DMS79 (cell line): ENCODE results near the gene SNCAIP.
"Not testable (repeated sequence)": the region's sequence is repeated elsewhere in the genome, so short reads cannot be mapped to it uniquely, and the experiment has no call there.

Experiments
- DNase-seq: peaks from one replicate; lab custom pipeline; 2025; lab: John Stamatoyannopoulos, UW

The SNCAIP gene

GRCh38 chr5:122468351-122469116 lies 156.5 kb downstream of the SNCAIP start:
- no peak for DNase-seq

DNA sequence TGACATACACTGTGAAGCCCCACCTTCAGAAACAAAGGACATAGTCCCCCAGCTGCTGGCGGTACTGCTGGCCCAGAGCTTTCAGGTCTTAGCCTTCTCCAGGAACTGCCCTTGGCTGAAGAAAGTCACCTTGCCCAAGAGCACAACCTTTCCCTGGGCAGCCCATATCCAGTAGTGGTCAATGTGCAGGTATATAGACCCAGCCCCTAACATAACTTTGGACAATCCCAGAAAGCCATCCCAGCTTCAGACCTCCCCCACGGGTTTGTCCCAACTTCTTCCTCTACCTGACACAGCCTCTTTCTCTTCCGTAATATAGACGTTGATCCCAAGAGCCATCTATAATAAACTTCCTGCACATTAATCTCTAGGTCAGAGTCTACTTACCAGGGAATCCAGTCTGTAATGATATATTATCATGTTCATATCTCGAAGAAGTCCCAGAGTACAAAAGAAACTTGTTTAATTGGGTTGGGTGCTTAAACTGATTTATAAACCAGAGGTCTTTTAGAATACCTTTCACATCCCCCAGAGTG lies 157.4 kb downstream of the SNCAIP start:
- no peak for DNase-seq

DNA sequence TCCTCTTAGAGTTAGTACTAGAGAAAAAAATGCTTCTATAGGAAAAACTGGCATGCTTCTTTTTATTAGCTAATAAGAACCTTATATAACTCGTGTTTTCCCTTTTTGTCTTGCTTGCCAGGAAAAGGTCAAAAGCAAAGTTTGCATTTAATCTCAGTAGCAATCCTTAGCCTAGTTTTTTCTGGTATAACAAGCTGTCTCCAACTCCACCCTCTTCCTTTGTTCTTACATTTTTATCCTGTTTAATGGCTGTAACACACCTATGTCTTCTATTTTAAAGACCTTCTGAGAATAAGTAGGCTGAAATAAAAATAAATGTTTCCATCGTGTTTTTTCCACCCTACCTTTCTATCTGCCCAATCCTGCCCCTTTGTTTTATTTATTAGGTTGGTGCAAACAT lies 158.3 kb downstream of the SNCAIP start:
- DNase-seq = no peak

GRCh38 chr5:122471031-122471751 lies 159.2 kb downstream of the SNCAIP start:
- no peak for DNase-seq

GRCh38 chr5:122471752-122472061 lies 159.7 kb downstream of the SNCAIP start:
- DNase-seq = no peak

GRCh38 chr5:122473138-122473843 lies 161.3 kb downstream of the SNCAIP start:
- no peak for DNase-seq

- no peak for DNase-seq
Measured at GRCh38 chr5:122473941-122474340, 161.9 kb downstream of the SNCAIP start.

- no peak for DNase-seq
Measured at GRCh38 chr5:122478741-122479442, 166.9 kb downstream of the SNCAIP start.

GRCh38 chr5:122480146-122480545 lies 168.1 kb downstream of the SNCAIP start:
- no peak for DNase-seq

DNA sequence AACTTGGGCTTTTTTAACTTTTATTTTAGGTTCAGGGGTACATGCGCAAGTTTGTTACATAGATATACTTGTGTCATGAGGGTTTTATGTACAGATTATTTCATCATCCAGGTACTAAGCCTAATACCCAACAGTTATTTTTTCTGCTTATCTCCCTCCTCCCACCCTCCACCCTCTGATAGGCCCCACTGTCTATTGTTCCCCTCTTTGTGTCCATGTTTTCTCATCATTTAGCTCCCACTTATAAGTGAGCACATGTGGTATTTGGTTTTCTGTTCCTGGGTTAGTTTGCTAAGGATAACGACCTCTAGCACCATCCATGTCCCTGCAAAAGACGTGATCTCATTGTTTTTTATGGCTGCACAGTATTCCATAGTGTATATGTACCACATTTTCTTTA lies 172.1 kb downstream of the SNCAIP start:
- DNase-seq = no peak

- no peak for DNase-seq
Measured at GRCh38 chr5:122485226-122485625, 173.2 kb downstream of the SNCAIP start.

- not testable (repeated sequence) for DNase-seq
Measured at GRCh38 chr5:122486616-122487015, 174.6 kb downstream of the SNCAIP start.

DNA sequence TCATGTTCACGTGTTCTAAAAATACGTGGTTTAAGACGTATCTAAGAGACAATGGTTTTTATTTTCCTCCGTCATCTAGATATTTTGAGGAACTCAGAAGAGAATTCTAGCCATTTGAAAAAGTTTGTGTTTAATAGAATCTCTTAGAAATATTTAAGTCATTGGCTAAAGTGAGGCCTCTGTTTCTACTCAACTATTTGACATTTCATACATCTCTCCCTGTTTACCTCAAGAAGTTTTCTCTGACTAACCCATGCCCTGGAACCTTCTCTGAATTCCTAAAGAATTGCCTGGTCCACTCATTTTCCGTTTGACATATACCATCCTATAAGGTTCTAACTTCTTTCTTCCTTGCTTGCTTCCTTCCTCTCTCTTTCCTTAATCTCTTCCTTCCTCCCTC lies 178.7 kb downstream of the SNCAIP start:
- no peak for DNase-seq

- no peak for DNase-seq
Measured at GRCh38 chr5:122492675-122493074, 180.6 kb downstream of the SNCAIP start.

- DNase-seq = peak; percentile 74
Measured at GRCh38 chr5:122493091-122494021, 181.3 kb downstream of the SNCAIP start.

GRCh38 chr5:122494109-122494508 lies 182.1 kb downstream of the SNCAIP start:
- DNase-seq = no peak

GRCh38 chr5:122498163-122498562 lies 186.1 kb downstream of the SNCAIP start:
- DNase-seq = no peak

GRCh38 chr5:122499585-122499984 lies 187.5 kb downstream of the SNCAIP start:
- DNase-seq = no peak

- DNase-seq = no peak
Measured at GRCh38 chr5:122500245-122501088, 188.4 kb downstream of the SNCAIP start.

- DNase-seq = no peak
Measured at GRCh38 chr5:122501089-122501435, 189.0 kb downstream of the SNCAIP start.
